Stomach (tissue), 4 donors: ENCODE results near the gene FOXN3.

ENCODE experiments used
- EP300 ChIP-seq: sonication (generic); formaldehyde crosslinking; IDR thresholded peaks from one replicate; pipeline ENCODE4 v1.6.1; 2017; ENCODE audit warnings: antibody characterized with exemption
- POLR2A ChIP-seq, 4 donors: fragments of 450-650 bp; IDR thresholded peaks; one replicate each; pipeline ENCODE4 v1.6.1; 2016; ENCODE audit warnings: antibody characterized with exemption in 4 of 4, control low read depth in 2 of 4, mild to moderate bottlenecking in 1 of 4, moderate library complexity in 1 of 4
- POLR2AphosphoS5 ChIP-seq, 3 donors: sonication (generic); formaldehyde crosslinking; IDR thresholded peaks; one replicate each; pipeline ENCODE4 v1.6.1; 2016; ENCODE audit warnings: antibody characterized with exemption in 3 of 3
- TF ChIP-seq, protein P1 (sequence below), 7 experiments: fragments of 450-650 bp in 4 of 7; fragments of 200-600 bp in 3 of 7; sonication (generic) in 3 of 7; IDR thresholded peaks; one replicate each; pipeline ENCODE4 v1.5.1; 2016 to 2019; ENCODE audit warnings: antibody characterized with exemption in 7 of 7, control low read depth in 2 of 7, mild to moderate bottlenecking in 1 of 7

DNA sequence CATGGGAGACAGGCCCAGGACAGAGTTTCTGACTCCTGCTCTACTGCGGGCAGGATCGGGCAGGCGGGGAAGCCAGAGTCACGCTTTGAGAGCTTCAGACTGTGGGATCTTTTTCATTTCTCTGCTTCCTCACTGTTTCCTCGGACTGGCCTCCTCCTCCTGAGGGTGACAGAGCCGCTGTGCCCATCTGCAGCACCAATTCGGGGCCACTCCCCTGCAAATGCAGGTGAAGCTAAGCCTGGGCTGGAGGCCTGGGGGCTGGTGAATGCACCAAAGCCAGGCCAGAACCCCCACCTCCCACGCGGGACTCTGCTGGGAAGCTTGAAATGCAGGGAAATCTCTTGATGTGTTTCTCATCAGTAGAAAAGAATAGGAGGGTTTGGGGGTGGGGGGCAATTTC, 77.5 kb downstream of the FOXN3 start:
- TF ChIP-seq POLR2A (IDR thresholded peaks at IDR 0.05) (no peak), POLR2AphosphoS5 (IDR thresholded peaks at IDR 0.05) (no peak), EP300 (no peak)
- TF ChIP-seq, protein P1, sequence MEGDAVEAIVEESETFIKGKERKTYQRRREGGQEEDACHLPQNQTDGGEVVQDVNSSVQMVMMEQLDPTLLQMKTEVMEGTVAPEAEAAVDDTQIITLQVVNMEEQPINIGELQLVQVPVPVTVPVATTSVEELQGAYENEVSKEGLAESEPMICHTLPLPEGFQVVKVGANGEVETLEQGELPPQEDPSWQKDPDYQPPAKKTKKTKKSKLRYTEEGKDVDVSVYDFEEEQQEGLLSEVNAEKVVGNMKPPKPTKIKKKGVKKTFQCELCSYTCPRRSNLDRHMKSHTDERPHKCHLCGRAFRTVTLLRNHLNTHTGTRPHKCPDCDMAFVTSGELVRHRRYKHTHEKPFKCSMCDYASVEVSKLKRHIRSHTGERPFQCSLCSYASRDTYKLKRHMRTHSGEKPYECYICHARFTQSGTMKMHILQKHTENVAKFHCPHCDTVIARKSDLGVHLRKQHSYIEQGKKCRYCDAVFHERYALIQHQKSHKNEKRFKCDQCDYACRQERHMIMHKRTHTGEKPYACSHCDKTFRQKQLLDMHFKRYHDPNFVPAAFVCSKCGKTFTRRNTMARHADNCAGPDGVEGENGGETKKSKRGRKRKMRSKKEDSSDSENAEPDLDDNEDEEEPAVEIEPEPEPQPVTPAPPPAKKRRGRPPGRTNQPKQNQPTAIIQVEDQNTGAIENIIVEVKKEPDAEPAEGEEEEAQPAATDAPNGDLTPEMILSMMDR (IDR thresholded peaks at IDR 0.05) = no peak
